GM21737 (cell line): Measurements from ENCODE around the gene IRGQ.
"Not testable (repeated sequence)": the region's sequence is repeated elsewhere in the genome, so short reads cannot be mapped to it uniquely, and the experiment has no call there.

Experiments used
- ATAC-seq: cut with Tn5 transposase; IDR thresholded peaks from one replicate; pipeline ENCODE4 v1.9.1; 2021; ENCODE audit warnings: mild to moderate bottlenecking, moderate library complexity; ENCODE audit not compliant: unreplicated experiment

Gene IRGQ

GRCh38 chr19:43595999-43596841 lies at the start of gene IRGQ, which contains the start of gene ZNF576:
IRGQ (minus strand) TSS chr19:43596134; CDS start chr19:43595338, 796 bp downstream.
ZNF576 (plus strand) TSS chr19:43596595; CDS start chr19:43597109, 514 bp downstream.
- ATAC-seq, result peak; percentile 67

- ATAC-seq, result no peak
These were observed 48.2 kb upstream of the IRGQ start for GRCh38 chr19:43644181-43644580.

GRCh38 chr19:43643326-43643725 lies 47.4 kb upstream of the IRGQ start:
- no peak for ATAC-seq

GRCh38 chr19:43642531-43642930 lies 46.6 kb upstream of the IRGQ start:
- ATAC-seq, result no peak

GRCh38 chr19:43641333-43641732 lies 45.4 kb upstream of the IRGQ start:
- no peak for ATAC-seq

- no peak for ATAC-seq
These were observed 44.5 kb upstream of the IRGQ start for GRCh38 chr19:43640424-43640757.

GRCh38 chr19:43639519-43640423 lies 43.8 kb upstream of the IRGQ start, which contains the start of gene CADM4:
CADM4 (minus strand) TSS chr19:43639850; CDS start chr19:43639790, 60 bp downstream.
- no peak for ATAC-seq

- no peak for ATAC-seq
These were observed 43.1 kb upstream of the IRGQ start for GRCh38 chr19:43638995-43639518.

GRCh38 chr19:43638214-43638994 lies 42.5 kb upstream of the IRGQ start:
- ATAC-seq, result no peak

GRCh38 chr19:43636121-43636683 lies 40.3 kb upstream of the IRGQ start:
- ATAC-seq, result no peak

GRCh38 chr19:43635561-43635940 lies 39.6 kb upstream of the IRGQ start:
- ATAC-seq, result not testable (repeated sequence)

- ATAC-seq, result no peak
These were observed 39.1 kb upstream of the IRGQ start for GRCh38 chr19:43634872-43635560.

- no peak for ATAC-seq
These were observed 38.6 kb upstream of the IRGQ start for GRCh38 chr19:43634506-43634871.

GRCh38 chr19:43634068-43634467 lies 38.1 kb upstream of the IRGQ start:
- no peak for ATAC-seq

GRCh38 chr19:43633520-43633919 lies 37.6 kb upstream of the IRGQ start:
- no peak for ATAC-seq

GRCh38 chr19:43631491-43631890 lies 35.6 kb upstream of the IRGQ start:
- ATAC-seq, result no peak

- ATAC-seq, result no peak
These were observed 32.9 kb upstream of the IRGQ start for GRCh38 chr19:43628646-43629326.

GRCh38 chr19:43626838-43627237 lies 30.9 kb upstream of the IRGQ start:
- ATAC-seq, result no peak

- ATAC-seq, result no peak
These were observed 30.1 kb upstream of the IRGQ start for GRCh38 chr19:43625918-43626579.
